Measurements from ENCODE around the gene MLLT6. TPM values are rescaled to one million over a fixed set of nuclear protein-coding genes. Genes with fewer than 3 reads are reported as not detected.
"Not testable (repeated sequence)": the region's sequence is repeated elsewhere in the genome, so short reads cannot be mapped to it uniquely, and the experiment has no call there.

MLLT6 gene
- total RNA-seq, 1 donor from 2014 or later: 59.8 TPM

GRCh38 chr17:38720941-38721340 is 15.9 kb downstream of the MLLT6 start:
- DNase-seq: no peak
- H3K27ac Mint-ChIP-seq (ENCODE audit: unreplicated experiment): no peak overlapping the region
- peaks cover 3% of the 10 kb centered on the region for H3K9me3 Mint-ChIP-seq (ENCODE audit: unreplicated experiment)
- H3K4me1 Mint-ChIP-seq (ENCODE audit: low read depth, unreplicated experiment): peaks cover 18% of the 10 kb centered on the region
- H3K36me3 Mint-ChIP-seq (ENCODE audit: unreplicated experiment): no peaks in the 10 kb centered on the region
- peaks cover 4% of the 10 kb centered on the region for H3K27me3 Mint-ChIP-seq (ENCODE audit: unreplicated experiment)
- TF ChIP-seq CTCF (IDR thresholded peaks at IDR 0.05; ENCODE audit: partially characterized antibody, unreplicated experiment): no peak
- H3K4me3 Mint-ChIP-seq (ENCODE audit: unreplicated experiment): no peak overlapping the region

- TF ChIP-seq CTCF (IDR thresholded peaks at IDR 0.05; ENCODE audit: partially characterized antibody, unreplicated experiment): no peak
- H3K4me3 Mint-ChIP-seq (ENCODE audit: unreplicated experiment): no peak overlapping the region
- no peak for DNase-seq
- no peak overlapping the region for H3K27ac Mint-ChIP-seq (ENCODE audit: unreplicated experiment)
- H3K36me3 Mint-ChIP-seq (ENCODE audit: unreplicated experiment): no peaks in the 10 kb centered on the region
- H3K9me3 Mint-ChIP-seq (ENCODE audit: unreplicated experiment): peaks cover 3% of the 10 kb centered on the region
- peaks cover 4% of the 10 kb centered on the region for H3K27me3 Mint-ChIP-seq (ENCODE audit: unreplicated experiment)
- peaks cover 21% of the 10 kb centered on the region for H3K4me1 Mint-ChIP-seq (ENCODE audit: low read depth, unreplicated experiment)
These were observed 16.7 kb downstream of the MLLT6 start for GRCh38 chr17:38721802-38722201.

DNA sequence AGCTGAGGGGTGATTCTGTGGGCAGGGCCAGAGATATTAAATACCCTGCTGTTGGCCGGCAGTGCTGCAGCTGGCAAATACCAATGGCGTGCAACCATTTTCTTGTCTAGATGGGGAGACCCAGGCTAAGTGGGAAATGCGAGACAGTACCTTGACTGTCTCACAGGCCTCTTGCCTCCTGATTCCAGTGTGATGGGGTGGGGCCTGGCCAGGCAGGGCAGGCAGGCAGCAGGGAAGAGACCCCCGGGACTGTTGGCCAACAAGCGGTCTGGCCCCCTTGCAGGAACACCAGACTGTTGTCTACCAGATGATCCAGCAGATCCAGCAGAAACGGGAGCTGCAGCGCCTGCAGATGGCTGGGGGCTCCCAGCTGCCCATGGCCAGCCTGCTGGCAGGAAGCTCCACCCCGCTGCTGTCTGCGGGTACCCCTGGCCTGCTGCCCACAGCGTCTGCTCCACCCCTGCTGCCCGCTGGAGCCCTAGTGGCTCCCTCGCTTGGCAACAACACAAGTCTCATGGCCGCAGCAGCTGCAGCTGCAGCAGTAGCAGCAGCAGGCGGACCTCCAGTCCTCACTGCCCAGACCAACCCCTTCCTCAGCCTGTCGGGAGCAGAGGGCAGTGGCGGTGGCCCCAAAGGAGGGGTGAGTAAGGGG is 19.4 kb downstream of the MLLT6 start:
- Mint-ChIP-seq H3K27ac (ENCODE audit: unreplicated experiment) (peak overlapping the region; percentile 48), H3K4me1 (ENCODE audit: low read depth, unreplicated experiment) (peaks cover 15% of the 10 kb centered on the region), H3K36me3 (ENCODE audit: unreplicated experiment) (no peaks in the 10 kb centered on the region), H3K9me3 (ENCODE audit: unreplicated experiment) (peaks cover 6% of the 10 kb centered on the region), H3K4me3 (ENCODE audit: unreplicated experiment) (peak overlapping the region; percentile 20), H3K27me3 (ENCODE audit: unreplicated experiment) (peaks cover 2% of the 10 kb centered on the region)
- peak; percentile 16 for TF ChIP-seq CTCF (IDR thresholded peaks at IDR 0.05; ENCODE audit: partially characterized antibody, unreplicated experiment)
- peak; percentile 39 for DNase-seq

GRCh38 chr17:38725066-38725465 is 20.0 kb downstream of the MLLT6 start:
- Mint-ChIP-seq H3K27me3 (ENCODE audit: unreplicated experiment) (peaks cover 2% of the 10 kb centered on the region), H3K4me1 (ENCODE audit: low read depth, unreplicated experiment) (peaks cover 15% of the 10 kb centered on the region), H3K9me3 (ENCODE audit: unreplicated experiment) (peaks cover 8% of the 10 kb centered on the region), H3K27ac (ENCODE audit: unreplicated experiment) (peak overlapping the region; percentile 28), H3K36me3 (ENCODE audit: unreplicated experiment) (no peaks in the 10 kb centered on the region), H3K4me3 (ENCODE audit: unreplicated experiment) (no peak overlapping the region)
- DNase-seq: no peak
- no peak for TF ChIP-seq CTCF (IDR thresholded peaks at IDR 0.05; ENCODE audit: partially characterized antibody, unreplicated experiment)

DNA sequence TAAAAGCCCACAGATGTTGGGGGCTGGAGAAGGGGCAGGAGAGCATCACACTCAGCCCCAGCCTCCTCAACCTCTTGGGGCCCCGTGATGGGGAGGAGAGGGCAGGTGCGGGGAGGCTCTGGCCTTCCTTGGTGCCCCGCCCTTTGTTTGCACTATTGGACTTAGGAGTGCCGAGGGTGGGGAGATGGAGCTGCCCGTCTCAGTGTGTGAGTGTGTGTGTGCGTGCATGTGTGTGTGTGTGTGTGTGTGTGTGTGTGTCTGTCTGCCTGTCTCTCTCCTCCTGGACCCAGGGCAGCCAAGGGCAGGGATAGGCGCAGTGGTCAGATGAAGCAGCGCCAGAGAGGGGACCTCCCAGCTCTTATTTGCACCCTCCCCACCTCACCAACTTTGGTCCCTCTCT is 21.1 kb downstream of the MLLT6 start:
- Mint-ChIP-seq H3K4me1 (ENCODE audit: low read depth, unreplicated experiment) (peaks cover 11% of the 10 kb centered on the region), H3K9me3 (ENCODE audit: unreplicated experiment) (peaks cover 10% of the 10 kb centered on the region)
- not testable (repeated sequence) for H3K27me3 Mint-ChIP-seq (ENCODE audit: unreplicated experiment); H3K27ac Mint-ChIP-seq (ENCODE audit: unreplicated experiment); H3K4me3 Mint-ChIP-seq (ENCODE audit: unreplicated experiment); H3K36me3 Mint-ChIP-seq (ENCODE audit: unreplicated experiment); DNase-seq

Data from glutamatergic neuron (in vitro differentiated cells).